HEK293 (cell line): ENCODE results near the gene ADGRD1.

ENCODE experiments used
- CTCF ChIA-PET: fragments of 350-600 bp; formaldehyde crosslinking; extraction: SDS; loops from one replicate; lab custom pipeline; 2021; ENCODE audit warnings: antibody characterized with exemption; lab: Yijun Ruan, JAX
- POLR2A ChIA-PET: fragments of 300-600 bp; formaldehyde crosslinking; extraction: SDS; loops from one replicate; lab custom pipeline; 2020; ENCODE audit warnings: antibody characterized with exemption, inconsistent platforms; lab: Yijun Ruan, JAX
- H3K27ac ChIP-seq: fragments of 200-500 bp; sonication (Bioruptor generic); 2 replicates; pipeline ENCODE4 v1.5.1; 2014; ENCODE audit warnings: low read depth, low read length, control low read depth, inconsistent platforms; ENCODE audit errors: extremely low read depth
- H3K36me3 ChIP-seq, 2 experiments: fragments of 200-500 bp in 1 of 2; sonication (Bioruptor generic) in 1 of 2; 1 replicate in 1 of 2; 2 replicates in 1 of 2; pipeline ENCODE4 v1.5.1; 2014 to 2017; ENCODE audit warnings: inconsistent platforms in 2 of 2, low read length in 2 of 2; ENCODE audit not compliant: control insufficient read depth in 2 of 2, insufficient read depth in 1 of 2
- H3K4me1 ChIP-seq: fragments of 200-500 bp; sonication (Bioruptor generic); 2 replicates; pipeline ENCODE4 v1.5.1; 2014; ENCODE audit warnings: mild to moderate bottlenecking, low read length, inconsistent platforms; ENCODE audit not compliant: control insufficient read depth, insufficient read depth
- H3K4me3 ChIP-seq: 2 replicates; pipeline ENCODE4 v1.5.1; 2011; ENCODE audit warnings: low read depth, mild to moderate bottlenecking, control low read depth, low read length, moderate library complexity
- H3K9me3 ChIP-seq: fragments of 200-500 bp; sonication (Bioruptor generic); 2 replicates; pipeline ENCODE4 v1.5.1; 2014; ENCODE audit warnings: low read depth, low read length, inconsistent platforms; ENCODE audit not compliant: control insufficient read depth, insufficient read depth
- EGR2 ChIP-seq: fragments of 450-650 bp; formaldehyde crosslinking; IDR thresholded peaks from 2 replicates; pipeline ENCODE4 v1.5.1; 2016; ENCODE audit warnings: low read depth, missing biosample characterization, missing genetic modification characterization
- GLIS1 ChIP-seq: fragments of 450-650 bp; formaldehyde crosslinking; IDR thresholded peaks from 2 replicates; pipeline ENCODE4 v1.5.1; 2016; ENCODE audit warnings: missing biosample characterization, missing genetic modification characterization
- HIC1 ChIP-seq: fragments of 450-650 bp; formaldehyde crosslinking; IDR thresholded peaks from 2 replicates; pipeline ENCODE4 v1.5.1; 2016; ENCODE audit warnings: missing biosample characterization, missing genetic modification characterization
- SCRT2 ChIP-seq: fragments of 450-650 bp; formaldehyde crosslinking; IDR thresholded peaks from 2 replicates; pipeline ENCODE4 v1.5.1; 2016; ENCODE audit warnings: missing biosample characterization, missing genetic modification characterization
- ZNF114 ChIP-seq: fragments of 450-650 bp; formaldehyde crosslinking; IDR thresholded peaks from 2 replicates; pipeline ENCODE4 v1.5.0; 2017; ENCODE audit warnings: missing biosample characterization, missing genetic modification characterization
- ZNF16 ChIP-seq: fragments of 450-650 bp; formaldehyde crosslinking; IDR thresholded peaks from 2 replicates; pipeline ENCODE4 v1.5.1; 2016; ENCODE audit warnings: low read depth, missing biosample characterization, missing genetic modification characterization
- ZNF18 ChIP-seq: fragments of 450-650 bp; formaldehyde crosslinking; IDR thresholded peaks from 2 replicates; pipeline ENCODE4 v1.5.1; 2016; ENCODE audit warnings: missing biosample characterization, missing genetic modification characterization
- ZNF214 ChIP-seq: fragments of 450-650 bp; formaldehyde crosslinking; IDR thresholded peaks from 2 replicates; pipeline ENCODE4 v1.5.1; 2017; ENCODE audit warnings: missing biosample characterization, mild to moderate bottlenecking, missing genetic modification characterization, borderline replicate concordance
- ZNF341 ChIP-seq: fragments of 450-650 bp; formaldehyde crosslinking; IDR thresholded peaks from 2 replicates; pipeline ENCODE4; 2016; ENCODE audit warnings: low read depth, missing biosample characterization, missing genetic modification characterization
- ZNF514 ChIP-seq: fragments of 450-650 bp; formaldehyde crosslinking; IDR thresholded peaks from 2 replicates; pipeline ENCODE4 v1.5.1; 2016; ENCODE audit warnings: missing biosample characterization, missing genetic modification characterization
- ZNF561 ChIP-seq: fragments of 450-650 bp; IDR thresholded peaks from 2 replicates; pipeline ENCODE4 v1.5.1; 2018; ENCODE audit warnings: missing biosample characterization, missing genetic modification characterization, borderline replicate concordance
- TF ChIP-seq, protein P1 (sequence below): fragments of 450-650 bp; formaldehyde crosslinking; IDR thresholded peaks from 2 replicates; pipeline ENCODE4 v1.5.0; 2017; ENCODE audit warnings: missing biosample characterization, missing genetic modification characterization, borderline replicate concordance
- TF ChIP-seq, protein P2 (sequence below): fragments of 450-650 bp; formaldehyde crosslinking; IDR thresholded peaks from 2 replicates; pipeline ENCODE4 v1.5.1; 2016; ENCODE audit warnings: missing biosample characterization, missing genetic modification characterization

Gene ADGRD1

DNA sequence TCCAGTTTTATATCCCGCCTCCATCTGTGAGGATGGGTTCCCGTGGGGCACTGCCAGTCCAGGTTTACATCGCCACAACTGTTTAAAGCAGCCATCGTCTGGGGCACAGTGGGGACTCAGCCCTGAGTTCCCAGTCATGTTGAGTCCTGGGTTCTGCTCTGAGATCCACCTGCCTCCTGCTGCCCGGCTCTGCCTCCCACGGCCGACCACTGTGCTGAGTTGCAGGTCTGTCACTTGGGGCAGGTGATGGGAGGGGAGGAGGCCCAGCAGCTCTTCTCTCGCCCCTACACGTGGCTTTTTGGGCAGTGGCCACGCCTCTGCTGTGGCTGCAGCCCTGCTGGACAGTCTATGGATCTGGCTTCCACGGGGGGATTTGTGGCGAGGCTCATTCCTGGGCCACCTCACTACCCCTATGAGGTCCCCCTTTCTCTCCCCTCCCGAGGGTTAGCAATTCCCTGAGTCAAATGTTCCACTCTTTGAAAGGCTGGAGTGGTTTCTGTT lies 143.0 kb downstream of the ADGRD1 start:
- Histone ChIP-seq H3K4me3 (no peak overlapping the region), H3K9me3 (no peaks in the 10 kb centered on the region), H3K27ac (no peak overlapping the region), H3K4me1 (no peaks in the 10 kb centered on the region), H3K36me3 (no peaks in the 10 kb centered on the region)
- TF ChIP-seq ZNF18 (tag by site-specific recombination) (no peak), HIC1 (tag by site-specific recombination) (no peak)
- TF ChIP-seq, protein P1, sequence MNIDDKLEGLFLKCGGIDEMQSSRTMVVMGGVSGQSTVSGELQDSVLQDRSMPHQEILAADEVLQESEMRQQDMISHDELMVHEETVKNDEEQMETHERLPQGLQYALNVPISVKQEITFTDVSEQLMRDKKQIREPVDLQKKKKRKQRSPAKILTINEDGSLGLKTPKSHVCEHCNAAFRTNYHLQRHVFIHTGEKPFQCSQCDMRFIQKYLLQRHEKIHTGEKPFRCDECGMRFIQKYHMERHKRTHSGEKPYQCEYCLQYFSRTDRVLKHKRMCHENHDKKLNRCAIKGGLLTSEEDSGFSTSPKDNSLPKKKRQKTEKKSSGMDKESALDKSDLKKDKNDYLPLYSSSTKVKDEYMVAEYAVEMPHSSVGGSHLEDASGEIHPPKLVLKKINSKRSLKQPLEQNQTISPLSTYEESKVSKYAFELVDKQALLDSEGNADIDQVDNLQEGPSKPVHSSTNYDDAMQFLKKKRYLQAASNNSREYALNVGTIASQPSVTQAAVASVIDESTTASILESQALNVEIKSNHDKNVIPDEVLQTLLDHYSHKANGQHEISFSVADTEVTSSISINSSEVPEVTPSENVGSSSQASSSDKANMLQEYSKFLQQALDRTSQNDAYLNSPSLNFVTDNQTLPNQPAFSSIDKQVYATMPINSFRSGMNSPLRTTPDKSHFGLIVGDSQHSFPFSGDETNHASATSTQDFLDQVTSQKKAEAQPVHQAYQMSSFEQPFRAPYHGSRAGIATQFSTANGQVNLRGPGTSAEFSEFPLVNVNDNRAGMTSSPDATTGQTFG (tag by site-specific recombination), result no peak
- ChIA-PET POLR2A (no interaction called here), CTCF (no interaction called here)

- Histone ChIP-seq H3K27ac (no peak overlapping the region), H3K9me3 (no peaks in the 10 kb centered on the region), H3K36me3 (no peaks in the 10 kb centered on the region), H3K4me1 (no peaks in the 10 kb centered on the region), H3K4me3 (no peak overlapping the region)
- TF ChIP-seq EGR2 (no peak), ZNF514 (tag by site-specific recombination) (no peak), ZNF214 (tag by site-specific recombination) (no peak), SCRT2 (tag by site-specific recombination) (no peak), ZNF114 (no peak), GLIS1 (tag by site-specific recombination) (no peak), ZNF561 (tag by site-specific recombination) (no peak), ZNF341 (no peak), ZNF16 (no peak)
- TF ChIP-seq, protein P2, sequence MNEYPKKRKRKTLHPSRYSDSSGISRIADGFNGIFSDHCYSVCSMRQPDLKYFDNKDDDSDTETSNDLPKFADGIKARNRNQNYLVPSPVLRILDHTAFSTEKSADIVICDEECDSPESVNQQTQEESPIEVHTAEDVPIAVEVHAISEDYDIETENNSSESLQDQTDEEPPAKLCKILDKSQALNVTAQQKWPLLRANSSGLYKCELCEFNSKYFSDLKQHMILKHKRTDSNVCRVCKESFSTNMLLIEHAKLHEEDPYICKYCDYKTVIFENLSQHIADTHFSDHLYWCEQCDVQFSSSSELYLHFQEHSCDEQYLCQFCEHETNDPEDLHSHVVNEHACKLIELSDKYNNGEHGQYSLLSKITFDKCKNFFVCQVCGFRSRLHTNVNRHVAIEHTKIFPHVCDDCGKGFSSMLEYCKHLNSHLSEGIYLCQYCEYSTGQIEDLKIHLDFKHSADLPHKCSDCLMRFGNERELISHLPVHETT (tag by site-specific recombination), result no peak
- CTCF ChIA-PET, result no interaction called here
- POLR2A ChIA-PET, result no interaction called here
Observed at GRCh38 chr12:131097202-131098177, 143.8 kb downstream of the ADGRD1 start.
